Measurements from ENCODE around the gene THOP1. TPM values are rescaled to one million over a fixed set of nuclear protein-coding genes. Genes with fewer than 3 reads are reported as not detected.
A peak's percentile ranks its signal among the peaks of the same experiment; 100 is the strongest.

The THOP1 gene
- total RNA-seq, 1 donor from 2014 or later, result 45.2 TPM

DNA sequence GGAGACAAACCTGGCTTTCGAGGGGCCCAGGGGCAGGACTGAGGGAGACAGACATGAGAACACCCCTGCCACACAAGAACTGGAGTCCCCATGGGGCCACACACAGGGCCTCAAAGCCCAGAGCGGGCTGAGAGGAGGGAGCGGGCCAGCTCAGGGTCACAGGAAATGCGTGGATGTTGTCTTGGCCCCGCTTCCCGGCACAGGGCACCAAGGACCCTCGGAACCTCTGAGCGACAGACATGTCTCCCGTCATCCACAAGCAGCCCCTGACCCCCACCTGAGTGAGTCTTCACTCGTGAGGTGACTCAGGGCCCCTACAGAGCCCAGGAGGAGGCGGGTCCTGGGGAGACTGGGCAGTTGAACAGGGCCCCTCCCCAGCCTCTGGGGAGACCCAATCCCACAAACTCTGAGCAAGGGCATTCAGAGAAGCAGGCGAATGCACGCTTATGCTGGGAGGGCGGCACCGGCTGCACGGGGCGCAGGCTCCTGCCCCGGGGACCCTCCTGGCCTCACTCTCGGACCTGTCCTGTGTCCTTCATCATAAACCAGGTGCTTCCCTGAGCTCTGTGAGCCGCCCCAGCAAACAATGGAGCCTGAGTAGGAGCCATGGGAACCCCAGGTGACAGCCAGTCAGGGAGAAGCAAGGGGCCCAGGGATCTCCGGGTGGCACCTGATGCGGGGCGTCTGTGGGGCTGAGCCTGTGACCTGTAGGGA, 22.4 kb upstream of the THOP1 start:
- DNase-seq (ENCODE audit: low spot score), result no peak

DNA sequence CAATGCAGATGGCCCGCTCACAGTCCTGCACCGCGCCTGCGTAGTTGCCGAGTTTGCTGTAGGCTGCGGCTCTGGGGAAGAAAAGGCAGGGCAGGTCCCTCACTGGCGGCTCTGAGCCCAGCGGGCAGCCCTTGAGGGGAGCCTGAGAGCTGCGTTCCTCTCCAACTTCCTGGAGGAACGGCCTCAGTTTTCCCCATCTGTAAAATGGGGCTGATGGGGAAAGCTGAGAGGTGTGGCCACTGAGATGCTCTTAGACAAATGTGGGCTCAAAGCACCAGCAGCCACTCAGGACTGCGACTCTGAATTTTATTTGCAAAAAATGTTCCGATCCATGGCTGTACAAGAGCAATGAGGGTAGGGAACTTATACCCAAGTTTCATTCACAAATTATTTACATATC, 21.6 kb upstream of the THOP1 start:
- no peak for DNase-seq (ENCODE audit: low spot score)

DNA sequence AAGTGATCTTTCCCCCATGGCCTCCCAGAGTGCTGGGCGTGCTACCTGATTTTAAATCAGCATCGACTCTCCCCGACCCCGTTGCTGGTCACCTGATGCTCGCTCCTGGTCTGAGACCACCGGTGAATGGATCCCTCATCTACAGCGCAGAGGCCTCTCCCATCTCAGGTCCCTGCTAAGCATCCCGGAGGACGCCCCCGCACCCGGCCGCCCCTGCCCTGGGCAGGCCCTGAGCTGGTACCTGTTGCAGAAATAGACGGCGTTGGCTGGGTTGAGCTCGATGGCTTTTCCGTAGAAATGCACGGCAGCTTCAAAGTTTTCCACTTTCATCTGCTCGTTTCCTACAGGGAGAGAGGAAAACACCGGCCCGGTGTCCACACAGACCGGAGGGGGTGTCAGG, 20.4 kb upstream of the THOP1 start:
- no peak for DNase-seq (ENCODE audit: low spot score)

DNA sequence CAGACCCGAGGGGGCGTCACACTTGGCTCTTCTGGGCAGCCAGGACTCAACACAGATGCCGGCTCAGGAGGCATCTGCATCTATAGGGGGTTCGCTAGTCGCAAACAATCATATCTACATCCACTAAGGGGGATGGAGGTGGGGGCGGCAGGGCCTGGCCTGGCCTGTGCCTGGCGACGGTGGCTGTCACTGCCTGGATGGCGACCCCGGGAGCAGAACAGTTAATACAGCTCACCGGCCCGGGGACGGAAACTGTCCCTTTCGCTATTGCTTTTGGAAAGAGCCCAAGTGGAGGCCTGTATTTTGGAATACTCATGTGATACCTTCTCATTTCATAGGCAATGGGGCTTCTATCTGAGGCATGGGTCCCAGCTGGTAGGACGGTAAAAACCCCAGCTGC, 19.9 kb upstream of the THOP1 start:
- DNase-seq (ENCODE audit: low spot score), result no peak

DNA sequence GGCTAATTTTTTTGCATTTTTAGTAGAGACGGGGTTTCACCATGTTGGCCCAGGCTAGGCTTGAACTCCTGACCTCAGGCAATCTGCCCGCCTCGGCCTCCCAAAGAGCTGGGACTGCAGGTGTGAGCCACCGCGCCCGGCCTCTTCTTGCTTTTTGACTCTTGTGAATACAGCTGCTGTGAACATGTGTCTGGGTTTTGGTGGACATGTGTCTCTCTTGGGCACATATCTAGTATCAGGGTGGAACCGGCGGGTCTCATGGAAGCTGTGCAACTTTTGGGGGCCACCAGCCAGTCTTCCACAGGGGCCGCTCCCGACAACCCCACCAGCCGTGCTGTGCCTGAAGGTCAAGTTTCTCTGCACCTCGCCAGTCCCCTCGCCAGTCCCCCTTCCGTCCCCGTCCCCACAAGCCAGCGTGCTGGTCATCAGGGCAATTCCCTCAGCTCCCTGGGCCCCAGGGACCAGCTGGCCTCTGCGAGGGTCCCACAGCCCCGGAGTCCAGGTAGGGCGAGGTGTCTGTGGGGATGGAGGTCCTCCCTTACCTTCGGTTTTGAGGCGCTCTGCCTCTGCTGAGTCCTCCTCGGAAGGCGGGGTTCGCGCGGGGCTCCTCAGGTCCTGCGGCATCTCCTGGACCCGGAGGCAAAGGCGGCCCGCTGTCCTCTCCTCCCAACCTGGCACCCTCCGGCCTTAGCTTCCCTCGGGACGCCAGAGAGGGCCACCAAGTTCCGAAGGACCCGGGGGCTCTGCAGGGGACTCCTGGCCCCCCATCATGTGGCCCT, 18.5 kb upstream of the THOP1 start:
- DNase-seq (ENCODE audit: low spot score), result no peak

DNA sequence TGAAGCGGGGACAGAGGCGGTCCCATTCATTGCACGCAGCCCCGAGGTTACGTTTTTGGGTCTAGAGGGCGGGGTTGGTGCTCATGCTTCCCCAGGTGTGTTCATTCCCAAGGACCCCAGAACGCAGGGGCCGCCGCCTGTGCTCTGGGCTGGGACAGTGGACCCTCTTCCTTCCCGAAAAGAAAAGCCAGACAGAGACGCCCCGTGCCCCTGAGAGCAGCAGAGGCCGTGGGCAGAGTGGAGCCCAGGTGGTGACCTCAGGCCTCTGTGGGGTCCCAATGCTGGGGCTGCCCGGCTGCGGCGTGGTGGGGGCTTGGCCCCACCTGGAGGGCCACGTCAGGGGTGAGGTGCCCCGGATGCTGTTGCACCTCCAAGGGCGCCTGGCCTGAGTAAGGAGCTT, 17.6 kb upstream of the THOP1 start:
- DNase-seq (ENCODE audit: low spot score), result no peak

DNA sequence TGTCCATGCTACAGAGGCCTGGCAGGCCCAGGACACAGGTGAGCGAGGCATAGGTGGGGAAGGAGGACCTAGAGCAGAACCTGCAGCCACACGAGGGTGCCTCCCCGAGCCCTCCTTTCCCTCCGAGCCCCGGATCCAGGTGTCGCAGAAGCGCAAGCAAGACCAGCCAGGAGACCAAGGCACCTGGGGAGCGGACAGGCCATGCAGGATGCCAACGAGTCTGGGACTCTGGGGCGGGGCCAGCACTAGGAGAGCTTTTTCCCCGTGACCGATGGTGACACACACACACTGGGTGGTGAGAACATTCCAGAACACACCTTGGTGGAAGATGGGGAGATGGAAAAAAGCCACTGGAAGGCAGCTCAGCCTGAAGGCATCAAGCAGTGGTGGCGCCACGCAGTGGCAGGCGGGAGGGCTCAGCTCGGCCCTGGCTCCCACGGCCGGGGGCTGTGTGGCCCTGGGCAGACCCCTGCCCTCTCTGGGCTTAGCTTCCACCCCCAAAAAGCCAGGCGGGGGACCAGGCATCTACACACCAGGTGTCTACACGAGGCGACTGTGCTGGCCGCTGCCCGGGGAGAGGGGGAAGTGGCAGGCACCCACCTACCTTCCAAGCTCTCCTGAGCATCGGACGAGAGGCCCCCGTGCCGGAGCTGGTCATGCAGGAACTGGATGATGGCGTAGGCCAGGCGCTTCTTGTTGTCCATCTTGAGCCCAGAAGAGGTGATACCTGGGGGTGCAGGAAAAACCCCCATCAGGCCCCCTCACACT, 16.8 kb upstream of the THOP1 start:
- DNase-seq (ENCODE audit: low spot score), result no peak

DNA sequence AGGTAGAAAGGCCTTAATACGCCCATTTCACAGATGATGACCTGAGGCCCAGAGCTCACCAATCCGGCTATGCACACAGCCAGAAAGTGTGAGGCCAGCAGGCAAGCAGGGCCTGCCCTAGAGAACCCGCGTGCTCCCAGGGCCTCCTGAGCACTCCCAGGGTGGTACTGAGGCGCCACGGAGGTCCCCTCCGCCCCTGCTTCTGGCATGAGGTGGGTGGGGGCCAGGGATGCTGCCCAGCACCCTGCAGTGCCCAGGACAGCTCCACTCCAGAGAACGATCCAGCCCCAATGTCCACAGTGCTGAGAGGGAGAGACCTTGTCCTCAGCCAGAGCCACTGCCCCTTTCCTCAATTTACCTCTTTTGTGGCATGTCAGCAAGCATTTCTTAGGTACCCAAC, 16.1 kb upstream of the THOP1 start:
- DNase-seq (ENCODE audit: low spot score), result no peak

DNA sequence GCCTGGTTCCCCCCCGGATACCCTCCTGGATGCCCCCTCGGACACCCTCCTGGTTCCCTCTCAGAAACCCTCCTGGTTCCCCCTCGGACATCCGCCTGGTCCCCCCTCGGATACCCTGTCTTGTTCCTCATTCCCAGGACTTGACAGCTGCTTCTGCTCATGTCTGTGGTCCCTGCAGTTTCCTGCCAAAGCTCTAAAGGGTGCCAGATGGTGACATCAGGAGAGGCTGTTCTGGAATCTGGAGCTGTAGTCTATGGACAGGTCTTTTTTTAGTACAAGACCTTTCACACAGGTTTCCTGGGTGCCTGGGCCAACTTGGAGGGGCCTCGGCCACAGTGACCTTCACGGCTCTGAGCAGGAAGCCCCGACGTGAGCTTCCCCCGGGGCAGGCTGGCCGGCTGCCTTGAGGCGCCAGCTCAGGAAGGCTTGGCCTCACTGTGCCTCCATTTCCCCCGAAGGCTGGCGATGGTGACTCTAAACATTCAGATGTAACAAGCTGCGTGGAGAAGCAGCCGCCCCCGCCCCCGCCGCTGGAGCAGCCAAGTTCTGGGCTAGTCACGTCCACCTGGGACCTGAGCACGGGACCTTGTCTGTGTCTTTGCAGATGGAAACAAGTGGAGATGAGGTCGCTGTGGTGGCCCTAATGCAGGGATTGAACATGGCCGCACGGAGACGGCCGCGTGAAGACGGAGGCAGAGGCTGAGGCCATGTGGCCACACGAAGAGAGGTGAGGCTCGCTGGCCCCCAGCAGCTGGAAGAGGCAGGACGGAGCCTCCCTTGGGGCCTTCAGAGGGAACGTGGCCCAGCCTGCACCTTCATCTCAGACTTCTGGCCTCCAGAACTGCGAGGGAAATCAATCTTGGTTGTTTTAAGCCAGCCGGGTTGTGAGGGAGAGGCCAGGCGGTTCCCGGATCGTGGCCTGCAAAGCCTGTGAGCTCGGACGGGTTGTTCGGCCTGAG, 15.0 kb upstream of the THOP1 start:
- DNase-seq (ENCODE audit: low spot score), result peak; percentile 75

DNA sequence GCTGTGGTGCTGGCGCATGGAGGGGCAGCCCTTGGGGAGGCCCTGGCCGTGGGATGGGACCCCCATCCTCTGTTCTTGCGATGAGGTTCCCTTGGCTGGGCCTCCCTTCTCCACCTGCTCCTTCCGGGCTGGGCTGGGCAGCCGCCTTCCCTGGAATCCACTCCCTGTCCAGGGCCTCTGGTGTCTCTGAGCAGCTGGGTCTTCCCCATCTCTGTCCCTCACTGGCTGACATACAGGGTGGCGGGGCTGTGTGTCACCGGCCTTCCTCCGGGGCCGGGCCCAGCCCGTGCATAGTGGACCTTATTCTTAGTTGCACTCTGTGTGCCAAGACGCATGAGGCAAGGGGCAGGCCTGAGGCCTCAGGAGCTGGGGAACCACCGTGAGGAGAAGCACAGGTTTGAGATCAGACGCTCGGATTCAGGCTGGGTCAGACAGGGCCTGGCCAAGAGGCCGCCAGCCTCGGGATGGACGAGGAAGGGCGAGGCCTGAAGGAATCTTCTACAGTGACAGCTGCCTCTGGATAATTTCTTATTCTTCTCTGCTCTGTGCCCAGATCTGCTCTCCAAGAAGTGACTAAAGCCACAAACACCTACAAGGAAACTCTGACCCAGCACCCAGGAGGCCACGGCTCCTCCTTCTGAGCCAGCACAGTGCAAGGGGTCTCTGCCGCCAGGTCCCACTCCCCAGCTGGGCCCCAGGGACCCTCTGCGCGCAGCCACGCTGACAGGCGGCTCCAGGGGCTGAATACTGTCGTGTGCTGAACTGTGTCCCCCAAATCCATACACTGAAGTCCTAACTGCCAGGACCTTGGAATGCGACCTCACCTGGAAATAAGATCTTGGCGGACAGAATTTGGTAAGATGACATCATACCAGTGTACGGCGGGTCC, 13.3 kb upstream of the THOP1 start:
- DNase-seq (ENCODE audit: low spot score), result no peak

DNA sequence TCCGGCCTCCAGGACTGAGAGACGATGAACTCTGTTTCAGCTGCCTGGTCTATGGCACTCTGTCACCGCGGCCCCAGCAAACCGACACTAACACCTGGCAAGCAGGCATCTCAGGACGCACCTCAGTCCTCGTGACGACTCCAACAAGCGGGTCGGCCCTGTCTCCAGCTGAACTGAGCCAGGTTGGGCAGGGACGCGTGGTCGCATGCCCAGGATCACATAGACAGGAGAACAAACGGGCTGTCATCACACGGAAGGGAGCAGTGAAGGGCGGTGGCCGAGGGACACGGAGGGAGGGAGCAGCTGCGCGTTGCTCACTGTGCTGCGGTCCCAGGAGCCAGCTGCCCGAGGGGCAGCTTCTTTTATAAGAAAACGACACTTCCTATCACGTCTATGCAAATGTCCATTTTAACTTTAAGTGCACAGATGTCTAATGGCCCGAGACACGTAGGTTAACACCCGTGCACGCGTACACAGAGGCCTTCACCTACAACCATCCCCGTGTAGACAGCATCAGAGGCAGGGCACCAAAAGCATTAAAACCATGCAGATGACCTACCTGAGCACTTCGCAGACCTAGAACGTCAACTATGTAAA, 11.1 kb upstream of the THOP1 start:
- no peak for DNase-seq (ENCODE audit: low spot score)

DNA sequence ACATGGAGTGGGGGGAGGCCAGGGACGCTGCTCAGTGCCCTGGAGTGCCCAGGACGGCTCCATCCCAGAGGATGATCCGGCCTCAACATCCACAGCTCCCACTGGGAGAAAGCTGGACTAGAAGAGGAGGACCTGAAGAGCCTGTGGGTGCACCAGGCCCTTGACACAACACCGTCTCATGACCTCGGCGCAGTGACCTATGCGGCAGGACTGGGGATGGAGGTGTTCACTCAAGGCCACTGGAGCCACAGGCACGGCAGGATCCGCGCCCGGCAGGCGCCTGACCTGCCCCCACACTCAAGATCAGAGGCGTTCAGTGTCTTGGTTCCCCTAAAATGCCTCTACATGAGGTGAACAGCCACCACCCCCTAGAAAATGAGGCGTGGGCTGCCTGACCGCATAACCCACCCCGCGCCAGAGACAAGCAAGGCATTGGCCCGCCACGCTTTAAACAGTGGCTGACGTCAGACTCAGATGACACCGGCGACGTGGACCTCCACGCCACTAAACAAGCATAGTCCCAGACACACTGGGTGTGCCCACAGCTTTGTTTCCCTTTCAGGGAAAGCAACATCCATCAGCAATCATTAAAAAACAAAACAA, 10.2 kb upstream of the THOP1 start:
- DNase-seq (ENCODE audit: low spot score), result no peak

DNA sequence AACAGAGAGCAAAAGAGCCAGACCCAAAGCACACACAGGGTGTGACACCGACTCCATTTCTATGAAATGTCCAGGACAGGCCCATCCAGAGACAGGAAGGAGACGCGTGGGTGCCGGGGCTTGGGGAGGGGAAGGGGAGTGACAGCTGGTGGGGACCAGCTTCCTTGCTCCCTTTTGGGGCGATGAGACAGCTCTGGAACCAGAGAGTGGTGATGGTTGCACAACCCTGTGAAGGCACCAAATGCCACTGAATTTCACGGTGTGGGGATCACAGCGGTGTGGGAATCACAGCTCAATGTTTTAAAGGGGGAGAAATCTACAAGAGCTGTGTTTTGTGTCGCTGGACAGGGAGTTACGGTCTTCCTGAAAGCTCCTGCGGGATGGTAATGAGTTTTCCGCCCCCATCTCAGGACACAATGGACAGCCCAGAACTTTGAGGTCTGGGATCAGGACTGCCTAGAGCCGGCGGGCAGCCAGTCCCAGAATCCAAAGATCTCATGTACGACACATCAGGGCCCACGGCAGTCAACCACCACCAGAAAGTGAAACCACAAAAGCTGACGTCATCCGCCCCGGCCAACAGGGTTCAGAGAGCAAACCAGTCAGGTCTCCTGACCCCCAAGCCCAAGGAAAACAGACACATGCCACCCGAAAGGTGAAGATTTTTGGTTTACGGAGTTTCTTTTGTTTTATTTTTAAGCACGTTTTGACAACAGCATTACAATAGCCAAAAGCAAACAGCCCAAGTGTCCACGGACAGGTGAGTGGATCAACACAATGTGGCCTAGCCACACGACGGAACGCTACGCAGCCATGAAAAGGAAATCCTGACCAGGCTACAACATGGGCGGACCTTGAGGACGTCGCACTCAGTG, 9.5 kb upstream of the THOP1 start:
- DNase-seq (ENCODE audit: low spot score), result no peak

DNA sequence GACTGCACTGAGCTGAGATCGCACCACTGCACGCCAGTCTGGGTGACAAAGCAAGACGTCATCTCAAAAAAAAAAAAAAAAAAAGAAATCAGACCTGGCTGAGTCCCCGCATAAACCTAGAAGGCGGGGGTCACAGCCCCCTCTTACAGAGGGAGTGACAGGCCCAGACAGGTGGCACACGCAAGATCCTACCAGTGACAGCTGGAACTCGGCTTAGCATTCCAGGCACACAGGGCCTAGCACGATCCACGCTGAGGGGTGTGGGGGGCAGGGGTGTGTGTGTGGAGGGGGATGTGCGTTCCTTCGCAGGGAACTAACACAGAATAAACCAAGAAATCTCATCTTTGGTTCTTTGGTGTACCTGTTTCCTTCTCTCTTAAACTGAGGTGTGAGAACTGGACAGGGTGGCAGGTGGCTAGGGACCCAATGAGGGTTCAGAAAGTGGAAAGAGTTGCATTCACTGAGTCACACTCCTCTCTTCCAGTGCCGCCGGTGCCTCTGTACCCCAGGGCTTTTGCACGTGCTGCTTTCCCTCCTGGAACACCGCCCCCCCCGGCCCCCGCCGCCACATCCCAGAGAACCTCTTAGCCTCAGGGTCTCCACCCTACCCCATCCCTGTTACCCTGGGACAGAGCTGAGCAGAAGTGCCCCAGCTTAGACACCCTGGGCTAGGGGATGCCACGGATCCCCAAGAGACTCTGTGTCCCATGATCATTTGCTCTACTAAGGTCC, 7.2 kb upstream of the THOP1 start:
- no peak for DNase-seq (ENCODE audit: low spot score)

DNA sequence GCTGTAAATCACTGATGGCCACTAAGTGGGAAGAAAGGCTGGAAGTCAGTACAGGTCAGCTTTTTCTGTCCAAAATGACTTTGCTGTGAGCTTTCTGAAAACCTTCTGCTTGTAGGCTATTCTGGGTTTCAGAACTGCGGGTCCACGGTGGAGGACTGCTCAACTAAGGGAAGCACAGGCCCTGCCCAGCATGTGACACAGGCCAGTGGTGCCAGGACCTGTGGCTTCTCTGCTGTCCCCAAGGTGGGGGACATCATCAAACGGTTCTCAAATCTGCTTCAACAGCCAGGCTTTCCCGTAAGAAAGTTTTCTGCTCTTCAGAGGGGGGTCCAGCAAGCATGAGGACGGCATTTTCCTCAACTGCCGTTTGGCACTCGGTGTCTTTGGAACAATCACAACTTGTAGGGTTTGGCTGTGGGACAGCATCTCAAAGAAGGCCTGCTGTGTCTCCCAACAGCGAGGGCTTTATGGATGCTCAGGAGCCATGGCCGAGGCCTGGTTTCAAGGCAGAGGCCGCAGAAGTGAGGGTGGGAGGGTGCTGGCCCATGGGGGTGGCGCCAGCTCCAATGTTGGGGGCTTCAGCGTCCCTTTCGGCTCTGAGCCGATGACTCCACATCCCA, 6.1 kb upstream of the THOP1 start:
- no peak for DNase-seq (ENCODE audit: low spot score)

DNA sequence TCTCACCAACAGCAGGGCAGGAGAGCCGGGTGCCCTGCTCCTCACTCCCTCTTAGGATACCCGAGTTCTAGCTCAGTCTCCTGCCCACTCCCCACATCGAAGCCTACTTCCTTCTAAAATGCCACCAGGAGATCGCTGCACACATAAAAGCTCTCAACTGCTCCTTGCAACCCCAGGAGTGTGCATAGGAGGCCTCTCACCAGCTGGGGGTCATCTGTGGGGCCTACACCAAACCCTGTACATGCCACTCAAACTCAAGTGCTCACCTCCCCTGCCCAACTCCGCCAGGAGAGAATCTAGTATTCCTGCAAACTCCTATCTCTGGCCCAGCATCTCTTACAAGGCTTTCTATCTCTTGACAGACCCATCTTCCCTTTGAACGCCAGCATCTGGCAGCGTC, 5.0 kb upstream of the THOP1 start:
- DNase-seq (ENCODE audit: low spot score), result no peak

DNA sequence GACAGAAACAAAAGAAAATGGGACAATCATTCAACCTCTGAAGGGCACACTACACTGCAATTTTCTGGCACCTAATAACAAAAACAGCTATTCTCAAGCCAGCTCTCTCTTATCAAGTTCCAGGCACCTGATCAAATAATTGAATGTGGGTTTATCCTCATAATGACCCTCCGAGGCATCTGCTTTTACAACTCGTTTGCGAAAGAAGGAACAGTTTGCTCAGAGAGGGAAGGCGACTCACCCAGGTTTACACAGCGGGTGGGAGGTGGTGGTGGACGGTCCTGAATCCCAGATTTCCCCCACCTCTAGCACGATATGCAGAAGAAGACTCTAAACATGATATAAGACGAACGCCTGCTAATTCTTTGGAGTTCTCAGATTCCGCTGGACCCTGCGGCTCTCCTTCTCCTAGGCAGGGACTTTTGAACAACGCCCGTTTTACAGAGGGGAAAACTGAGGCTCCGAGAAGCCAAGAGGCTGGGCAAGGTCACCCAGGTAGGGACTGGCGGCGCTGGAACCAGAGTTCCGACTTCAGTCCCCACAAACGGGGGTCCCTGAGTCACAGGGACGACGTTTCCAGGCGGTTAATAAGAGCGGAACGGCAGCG, 2.9 kb upstream of the THOP1 start:
- no peak for DNase-seq (ENCODE audit: low spot score)

All from ureter (tissue), 1 donor.